Stimulated activated CD4-positive, alpha-beta T cell treated with anti-CD3 and anti-CD28 coated beads, Interleukin-4, amount 100 ng/mL, for 48 hours (primary cell): ENCODE data around the gene MCM9.

ENCODE experiments used
- DNase-seq, 2 donors: peaks; one replicate each; pipeline ENCODE4 v3.0.0-alpha.2; 2020; ENCODE audit warnings: low read depth in 2 of 2

MCM9 gene

DNA sequence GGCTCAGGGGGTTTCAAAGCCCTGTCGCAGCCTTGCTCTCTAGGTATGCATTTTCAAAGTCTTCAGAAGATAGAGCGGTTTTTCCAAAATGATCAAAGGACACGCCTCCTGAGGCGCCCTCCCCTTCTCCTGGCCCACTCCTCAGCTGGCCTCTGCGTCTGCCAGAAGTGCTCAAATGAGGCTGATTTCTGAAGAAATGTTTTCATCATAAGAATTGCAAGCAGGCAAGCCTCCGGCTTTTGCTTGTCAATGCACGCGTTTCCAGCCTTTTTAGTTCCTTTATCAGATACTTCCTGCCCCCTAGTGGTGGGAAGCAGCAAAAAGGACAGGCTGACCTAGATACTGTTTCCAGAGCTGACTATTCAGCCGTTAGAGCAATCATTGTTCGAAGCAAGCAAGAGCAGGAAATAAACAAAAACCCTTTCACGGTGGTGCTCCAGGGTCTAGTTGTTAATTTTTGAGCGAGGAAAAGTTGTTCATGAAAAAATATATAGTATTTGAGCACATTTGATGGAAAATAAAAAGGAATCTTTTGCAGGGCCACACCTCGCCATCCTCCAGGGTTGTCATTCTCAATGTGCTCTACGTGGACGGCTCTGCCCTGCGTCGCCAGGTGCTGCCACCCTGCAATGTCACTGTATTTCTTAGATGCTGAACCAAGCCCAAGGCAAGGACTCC is 134.4 kb downstream of the MCM9 start:
- DNase-seq = peak; percentile 64 to 75

DNA sequence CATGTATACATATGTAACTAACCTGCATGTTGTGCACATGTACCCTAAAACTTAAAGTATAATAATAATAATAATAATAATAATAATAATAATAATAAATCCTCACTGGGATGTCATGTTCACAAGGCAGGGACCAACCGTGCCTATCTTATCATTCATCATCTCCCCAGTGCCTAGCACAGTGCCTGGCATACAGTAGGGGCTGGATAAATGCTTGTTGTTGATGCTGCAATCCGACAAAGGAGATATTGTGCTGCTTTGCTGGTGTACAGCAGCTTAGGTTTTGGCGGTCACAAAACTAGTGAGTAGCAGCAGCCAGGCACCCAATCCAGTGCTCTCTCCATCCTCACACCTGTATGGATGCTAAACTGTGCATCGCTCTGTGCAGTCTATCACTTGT is 135.1 kb downstream of the MCM9 start:
- DNase-seq = no peak

DNA sequence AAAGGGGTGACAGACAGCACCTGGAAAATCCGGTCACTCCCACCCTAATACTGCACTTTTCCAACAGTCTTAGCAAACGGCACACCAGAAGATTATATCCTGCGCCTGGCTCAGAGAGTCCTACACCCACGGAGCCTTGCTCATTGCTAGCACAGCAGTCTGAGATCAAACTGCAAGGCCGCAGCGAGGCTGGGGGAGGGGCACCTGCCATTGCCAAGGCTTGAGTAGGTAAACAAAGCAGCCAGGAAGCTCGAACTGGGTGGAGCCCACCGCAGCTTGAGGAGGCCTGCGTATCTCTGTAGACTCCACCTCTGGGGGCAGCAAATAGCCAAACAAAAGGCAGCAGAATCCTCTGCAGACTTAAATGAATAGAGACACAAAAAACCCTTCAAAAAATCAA is 138.4 kb downstream of the MCM9 start:
- peak; percentile 49 to 50 for DNase-seq

DNA sequence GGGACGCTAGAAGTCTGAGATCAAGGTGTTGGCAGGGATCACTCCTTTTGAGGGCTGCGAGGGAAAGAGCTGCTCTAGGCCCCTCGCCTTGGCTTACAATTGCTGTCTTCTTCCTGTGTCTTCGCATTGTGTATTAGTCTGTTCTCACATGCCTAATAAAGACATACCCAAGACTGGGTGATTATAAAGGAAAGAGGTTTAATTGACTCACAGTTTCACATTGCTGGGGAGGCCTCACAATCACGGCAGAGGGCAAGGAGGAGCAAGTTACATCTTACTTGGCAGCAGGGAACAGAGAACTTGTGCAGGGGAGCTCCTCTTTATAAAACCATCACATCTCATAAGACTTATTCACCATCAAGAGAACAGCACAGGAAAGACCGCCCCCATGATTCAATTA is 143.5 kb downstream of the MCM9 start:
- DNase-seq = no peak

DNA sequence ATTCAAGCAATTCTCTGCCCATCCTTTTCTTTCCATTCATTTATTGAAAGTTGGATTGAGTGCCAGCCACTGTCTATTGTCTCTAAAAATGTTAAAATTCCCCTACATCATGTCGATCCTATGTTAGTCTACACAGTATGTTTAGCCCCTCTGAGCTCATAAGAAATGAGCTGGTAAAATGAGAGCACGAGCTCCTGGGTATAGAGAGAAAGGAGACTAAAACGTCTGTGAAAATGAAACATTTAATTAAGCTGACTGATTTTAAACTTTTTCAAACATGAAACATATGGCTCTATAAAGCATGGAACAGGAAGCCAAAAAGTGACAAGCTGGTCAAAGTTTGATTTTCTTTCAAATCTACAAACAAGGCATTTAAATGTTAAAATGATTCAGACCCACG is 145.0 kb downstream of the MCM9 start:
- DNase-seq = no peak

DNA sequence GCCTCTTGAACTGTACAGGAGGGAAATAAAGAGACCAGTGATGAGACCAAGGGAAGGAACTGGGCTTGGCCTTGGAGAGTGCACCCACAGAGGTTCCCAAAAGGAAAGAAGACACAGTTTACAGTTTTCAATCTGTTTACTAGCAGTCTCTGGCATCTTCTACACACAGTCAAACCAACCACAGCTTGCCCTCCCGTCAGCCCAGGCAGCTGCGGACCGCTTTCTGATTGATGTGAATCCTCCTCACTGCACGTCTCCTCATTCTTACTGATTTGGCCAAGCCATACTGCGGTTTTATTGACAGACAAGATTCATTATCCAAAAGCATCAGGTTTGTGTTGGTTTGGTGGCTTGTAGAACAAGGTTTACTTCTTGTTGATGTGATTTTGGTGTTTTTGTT is 145.5 kb downstream of the MCM9 start:
- no peak for DNase-seq

DNA sequence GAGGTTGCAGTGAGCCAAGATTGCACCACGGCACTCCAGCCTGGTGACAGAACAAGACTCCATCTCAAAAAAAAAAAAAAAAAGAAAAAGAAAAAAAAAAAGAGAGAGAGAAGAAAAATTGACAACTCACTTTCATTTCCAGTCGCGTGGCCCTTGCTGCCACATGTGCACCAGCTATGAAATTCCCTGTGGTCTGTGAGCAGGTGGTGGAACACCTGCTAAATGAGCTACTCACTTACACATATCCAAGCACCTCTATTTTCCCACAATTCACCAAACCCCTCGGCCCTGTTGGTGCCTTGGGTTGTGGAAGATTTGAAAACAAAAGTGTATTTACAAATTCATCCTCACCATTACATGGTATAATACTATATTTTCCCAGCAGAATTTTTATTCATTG is 146.3 kb downstream of the MCM9 start:
- DNase-seq = no peak

DNA sequence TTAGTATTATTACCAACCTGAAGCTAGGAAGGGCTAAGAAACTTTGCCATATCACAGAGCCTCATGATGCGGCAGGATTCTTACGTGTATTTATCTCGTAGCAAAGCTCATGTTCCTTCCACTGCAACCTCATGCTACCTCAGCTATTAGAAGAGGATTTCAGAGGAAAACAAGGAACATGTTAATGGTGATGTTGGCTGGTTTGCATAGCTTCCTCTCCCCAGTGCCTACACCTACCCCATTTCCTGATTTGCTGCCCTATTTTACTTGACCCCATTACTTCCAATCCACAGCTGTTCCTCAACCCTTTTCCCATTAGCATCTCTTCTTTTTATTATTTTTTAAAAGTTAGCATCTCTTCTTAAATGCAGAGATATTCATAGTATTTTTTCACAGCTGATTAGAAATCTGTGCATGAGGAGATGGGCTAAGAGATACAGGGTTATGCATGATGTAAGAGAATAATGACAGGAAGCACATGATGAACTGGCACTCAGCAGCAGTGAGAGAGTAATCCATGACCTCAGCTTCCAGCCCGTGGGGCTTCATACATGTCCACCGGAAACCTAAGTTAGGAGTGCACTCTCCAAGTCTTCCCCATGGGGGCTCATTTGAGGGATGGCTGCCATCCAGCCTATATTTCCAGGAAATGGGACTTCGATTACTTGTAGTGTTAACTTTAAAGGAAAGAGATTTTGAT is 147.1 kb downstream of the MCM9 start:
- DNase-seq = no peak

DNA sequence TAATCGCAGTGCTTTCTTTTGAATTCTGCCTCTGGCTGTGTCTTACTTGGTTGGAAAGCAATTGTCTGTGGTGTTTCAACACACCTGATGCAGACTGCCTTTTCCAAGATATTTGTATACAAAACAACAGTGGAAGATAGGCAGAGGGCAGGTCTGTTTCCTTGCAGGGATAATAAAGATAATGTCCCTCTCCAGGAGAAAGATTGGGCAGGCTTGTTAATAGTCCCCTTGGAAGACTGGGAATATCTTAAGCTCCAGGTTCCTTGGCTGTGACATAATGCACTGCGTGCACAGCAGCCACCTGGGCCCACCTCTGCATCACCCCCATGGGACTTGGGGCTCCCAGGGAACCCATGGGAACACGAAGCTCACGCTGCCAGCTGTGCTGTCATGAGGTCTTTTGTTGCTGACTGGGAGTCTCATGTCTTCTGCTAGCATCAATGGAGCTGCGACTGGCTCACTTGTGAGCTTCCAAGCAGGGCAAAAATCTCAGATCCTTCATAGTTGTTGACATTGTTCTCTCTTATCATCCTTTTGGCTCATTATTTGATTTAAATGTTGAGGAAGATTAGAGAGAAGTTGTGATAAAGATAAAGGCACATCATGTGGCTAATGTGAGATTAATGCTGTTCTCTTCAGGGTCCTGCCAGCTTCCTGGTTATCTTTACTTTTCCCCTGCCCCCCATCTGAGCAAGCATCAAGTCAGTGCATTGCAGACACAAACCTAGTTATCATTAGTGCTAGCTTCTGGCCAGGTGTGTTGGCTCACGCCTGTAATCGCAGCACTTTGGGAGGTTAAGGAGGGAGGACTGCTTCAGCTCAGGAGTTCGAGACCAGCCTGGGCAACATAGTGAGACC is 148.1 kb downstream of the MCM9 start:
- DNase-seq = no peak

DNA sequence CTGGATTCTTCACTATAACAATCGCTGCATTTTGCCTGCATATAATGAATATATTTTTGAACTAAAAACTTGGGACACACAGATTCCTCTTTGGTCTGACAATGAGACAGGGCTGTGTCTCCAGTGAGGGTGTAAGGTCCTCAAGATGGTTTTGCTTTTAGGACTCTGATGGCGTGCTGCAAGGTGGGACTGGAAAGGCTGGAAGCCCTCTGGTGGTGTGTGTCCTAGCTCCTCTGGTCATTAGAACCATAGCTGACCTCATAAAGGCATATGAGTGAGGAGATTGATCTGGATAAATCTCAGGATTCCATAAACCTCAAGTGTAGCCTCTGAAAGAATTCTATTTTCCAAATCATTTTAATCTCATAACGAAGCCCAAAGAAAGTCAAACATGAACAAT is 149.4 kb downstream of the MCM9 start:
- DNase-seq = no peak

DNA sequence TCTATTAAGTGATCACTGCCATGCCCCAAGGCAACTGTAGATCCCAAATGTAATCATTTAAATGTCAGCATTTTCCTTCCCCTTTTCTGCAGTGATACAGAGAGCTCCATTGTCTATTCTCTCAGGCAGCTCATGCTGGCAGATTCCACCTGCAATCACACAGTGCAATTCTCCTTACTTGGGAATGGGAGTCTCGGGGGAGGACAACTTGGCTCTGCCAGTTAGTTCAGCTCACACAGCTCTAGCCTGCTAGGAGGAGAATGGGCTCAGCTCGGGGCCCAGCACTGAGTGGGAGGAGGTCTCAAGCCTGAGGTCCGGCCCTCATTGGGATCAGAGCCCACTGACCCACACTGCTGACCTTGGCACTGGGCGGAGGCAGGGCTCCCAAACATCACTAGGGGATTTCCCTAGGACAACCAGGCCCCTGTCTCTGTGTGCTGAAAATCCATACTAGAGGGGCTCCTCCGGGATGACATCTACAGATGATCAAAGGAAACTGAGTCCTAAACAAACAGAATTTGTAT is 150.3 kb downstream of the MCM9 start:
- DNase-seq = no peak

DNA sequence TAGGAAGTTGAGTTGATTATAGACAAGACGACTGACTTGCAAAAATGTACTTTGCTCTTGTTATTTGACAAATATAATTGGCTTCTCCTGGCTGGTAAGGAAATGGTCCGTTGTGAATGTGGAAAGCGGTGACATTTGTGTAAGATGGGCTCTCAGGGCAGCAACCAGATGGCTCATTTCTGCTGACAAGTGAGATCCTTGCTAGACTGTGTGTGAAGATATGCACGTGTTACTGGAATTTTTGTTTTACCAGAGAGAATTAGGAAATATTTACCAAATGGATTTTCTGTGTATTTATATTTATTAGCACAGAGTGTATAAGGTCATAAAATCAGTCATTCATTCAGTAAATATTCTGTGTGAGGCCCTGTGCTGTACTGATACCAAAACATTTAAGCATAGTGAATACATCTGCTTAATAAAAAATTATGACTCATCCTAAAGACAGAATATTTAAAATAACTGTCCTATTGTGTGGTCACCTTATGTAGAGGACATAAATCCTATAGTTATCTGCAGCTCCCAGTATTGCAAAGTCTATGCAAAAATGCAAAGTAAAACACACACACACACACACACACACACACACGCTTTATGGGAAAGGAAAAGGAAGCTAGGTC is 150.9 kb downstream of the MCM9 start:
- no peak for DNase-seq

DNA sequence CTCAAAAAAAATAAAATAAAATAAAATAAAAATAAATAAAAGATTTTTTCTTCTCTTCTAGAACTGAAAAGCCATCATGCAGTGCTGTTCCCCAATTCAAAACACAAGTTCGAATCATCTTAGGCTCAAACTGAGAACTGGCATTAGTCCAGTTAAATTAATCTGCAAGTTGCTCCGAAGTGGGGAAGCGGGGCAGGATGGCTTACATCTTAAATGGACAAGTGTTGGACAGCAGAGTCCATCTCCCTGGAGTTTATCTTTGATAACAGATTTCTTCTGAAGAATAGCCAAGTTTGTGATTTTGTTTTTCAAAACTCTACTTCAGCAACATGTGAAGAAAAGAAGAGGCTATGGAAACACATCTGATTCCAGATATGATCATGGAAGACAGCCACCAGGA is 152.3 kb downstream of the MCM9 start:
- no peak for DNase-seq

DNA sequence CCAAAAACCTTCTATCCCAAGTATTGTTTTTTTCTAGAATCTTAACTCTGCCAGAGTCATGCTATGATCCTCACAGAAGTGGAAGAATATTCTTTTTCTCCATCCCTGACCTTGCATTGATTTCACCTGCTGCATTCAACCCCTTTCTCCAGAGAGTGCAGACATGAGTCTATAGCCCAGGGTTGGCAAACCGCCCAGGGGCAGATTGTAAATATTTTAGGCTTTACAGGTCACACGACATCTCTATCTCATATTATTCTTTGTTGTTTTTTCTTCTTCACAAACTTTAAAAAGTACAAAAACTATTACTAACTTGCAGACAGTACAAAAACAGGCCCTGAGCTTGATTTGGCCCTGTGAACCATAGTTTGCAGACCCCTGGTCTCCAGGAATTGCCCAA is 153.1 kb downstream of the MCM9 start:
- no peak for DNase-seq

DNA sequence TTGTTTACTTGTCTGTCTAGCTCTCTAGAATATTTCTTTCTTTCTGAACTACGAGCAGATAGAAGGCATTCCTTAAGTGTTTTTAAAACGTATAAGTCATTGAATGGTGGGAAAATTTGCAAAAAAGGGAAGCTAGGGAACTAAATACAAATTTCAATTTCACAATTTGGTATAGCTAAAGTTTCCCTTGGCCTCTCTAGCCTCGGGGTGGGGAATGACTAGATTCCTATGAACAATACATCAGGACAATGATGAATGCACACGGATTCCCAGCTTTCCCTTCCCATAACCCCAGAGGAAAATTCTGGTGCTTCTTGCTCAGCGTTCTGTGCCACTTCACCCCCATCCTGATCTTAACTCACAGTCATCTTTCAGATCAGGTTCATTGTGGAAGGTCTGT is 154.3 kb downstream of the MCM9 start:
- DNase-seq = no peak

DNA sequence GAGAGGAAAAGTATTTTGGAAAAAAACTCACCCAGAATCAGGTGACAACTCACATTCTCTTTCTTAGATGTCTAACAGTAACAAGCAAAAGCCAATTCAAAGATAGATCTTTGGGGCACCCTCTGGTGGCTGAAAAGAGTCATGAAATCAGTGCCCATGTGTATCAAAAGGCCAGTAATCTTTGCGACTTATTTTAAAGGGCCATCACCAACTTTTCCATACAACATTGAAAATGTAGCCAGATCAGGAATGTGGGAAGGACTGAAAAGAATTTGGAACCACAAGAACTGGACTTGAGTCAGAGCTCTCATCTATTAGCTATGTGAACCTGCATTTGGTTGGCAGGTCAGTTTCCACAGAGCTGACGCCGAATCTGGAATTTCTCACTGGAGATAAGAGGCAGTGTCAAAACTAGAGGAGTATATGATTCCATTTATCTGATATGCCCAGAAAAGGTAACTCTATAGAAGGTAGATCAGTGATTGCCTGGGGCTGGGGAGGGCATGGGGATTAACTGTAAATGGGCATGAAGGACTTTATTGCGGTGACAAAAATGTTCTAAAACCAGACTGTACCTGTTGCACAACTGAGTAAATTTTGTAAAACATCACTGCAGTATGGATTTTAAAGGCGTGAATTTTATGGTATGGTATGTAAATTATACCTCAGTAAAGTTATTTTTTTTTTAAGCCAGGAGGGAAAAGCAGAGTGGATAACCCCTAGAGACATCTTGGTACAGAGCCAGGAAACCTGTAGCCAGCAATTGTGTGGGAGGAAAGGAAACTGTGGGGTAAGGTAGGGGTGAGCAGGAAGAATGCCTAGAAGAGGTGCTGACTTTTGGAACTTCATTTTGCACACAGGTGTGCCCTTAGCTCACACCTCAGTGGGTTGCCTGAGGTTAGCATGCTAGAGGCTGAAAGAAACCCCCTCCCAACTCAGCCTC is 158.1 kb downstream of the MCM9 start:
- DNase-seq = peak; percentile 39 to 49

DNA sequence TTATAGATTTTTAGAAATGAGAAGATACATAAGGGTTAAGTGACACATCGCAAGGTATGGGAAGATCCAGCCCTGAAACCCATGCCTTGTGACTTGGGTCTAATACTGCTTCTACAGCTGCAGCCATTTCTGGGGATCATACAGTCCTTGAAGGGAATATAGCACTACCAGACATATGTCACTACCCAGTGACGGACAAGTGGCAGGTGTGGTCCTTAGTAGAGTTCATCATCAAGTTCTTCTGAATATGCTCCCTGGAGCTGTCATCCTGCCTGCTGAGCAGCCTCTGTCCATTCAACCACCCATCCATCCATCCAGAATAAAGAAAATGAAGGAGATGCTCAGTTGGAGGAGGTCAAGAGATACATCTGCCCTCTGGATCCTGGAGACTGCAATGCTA is 159.6 kb downstream of the MCM9 start:
- no peak for DNase-seq

DNA sequence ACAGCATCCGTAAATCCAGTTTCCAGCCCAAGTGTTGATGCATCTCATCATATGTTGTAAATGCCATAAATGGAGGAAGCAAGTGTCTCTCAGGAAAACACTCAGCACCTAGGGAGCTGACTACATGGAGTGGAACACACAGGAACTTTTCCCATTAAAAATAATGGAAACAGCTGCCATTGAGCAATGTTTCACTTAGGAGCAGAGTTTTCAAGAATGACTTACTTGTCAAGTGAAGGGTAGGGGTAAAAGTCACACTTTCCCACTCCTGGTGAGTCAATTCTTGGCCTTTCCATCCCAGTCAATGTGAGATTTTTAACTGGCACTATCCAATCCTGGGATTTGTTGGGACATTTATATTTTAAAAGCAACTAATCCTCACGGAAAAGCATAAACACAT is 160.4 kb downstream of the MCM9 start:
- DNase-seq = no peak

DNA sequence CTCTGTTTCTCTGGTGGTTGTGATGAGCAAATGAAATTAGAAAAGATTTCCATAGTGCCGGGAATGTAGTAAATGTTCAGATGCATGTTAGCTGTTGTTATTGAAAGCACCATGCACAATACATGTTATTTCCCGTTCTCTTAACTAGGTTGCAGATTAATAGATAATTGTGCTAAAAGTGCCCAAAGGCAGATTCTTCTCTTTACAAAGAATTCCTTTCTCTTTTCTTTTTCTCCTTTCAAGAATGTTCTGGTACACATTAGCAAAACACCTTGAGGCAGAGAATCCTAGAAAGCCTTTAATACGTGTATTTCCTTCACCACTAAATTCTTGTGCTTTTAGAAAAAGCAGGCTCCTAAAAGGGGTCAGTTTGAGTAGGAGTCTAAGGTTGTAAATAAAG is 162.1 kb downstream of the MCM9 start:
- no peak for DNase-seq

DNA sequence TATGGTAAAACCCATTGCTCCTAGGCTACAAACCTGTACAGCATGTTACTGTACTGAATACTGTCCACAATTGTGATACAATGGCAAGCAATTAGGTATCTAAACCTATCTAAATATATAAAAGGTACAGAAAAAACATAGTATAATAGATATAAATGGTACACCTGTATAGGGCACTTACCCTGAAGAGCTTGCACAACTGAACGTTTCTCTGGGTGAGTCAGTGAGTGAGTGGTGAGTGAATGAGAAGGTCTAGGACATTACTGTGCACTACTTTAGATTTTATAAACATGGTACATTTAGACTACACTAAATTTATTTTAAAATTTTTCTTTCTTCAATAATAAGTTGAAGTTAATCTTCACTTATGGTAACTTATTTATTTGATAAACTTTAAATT is 163.7 kb downstream of the MCM9 start:
- DNase-seq = no peak

DNA sequence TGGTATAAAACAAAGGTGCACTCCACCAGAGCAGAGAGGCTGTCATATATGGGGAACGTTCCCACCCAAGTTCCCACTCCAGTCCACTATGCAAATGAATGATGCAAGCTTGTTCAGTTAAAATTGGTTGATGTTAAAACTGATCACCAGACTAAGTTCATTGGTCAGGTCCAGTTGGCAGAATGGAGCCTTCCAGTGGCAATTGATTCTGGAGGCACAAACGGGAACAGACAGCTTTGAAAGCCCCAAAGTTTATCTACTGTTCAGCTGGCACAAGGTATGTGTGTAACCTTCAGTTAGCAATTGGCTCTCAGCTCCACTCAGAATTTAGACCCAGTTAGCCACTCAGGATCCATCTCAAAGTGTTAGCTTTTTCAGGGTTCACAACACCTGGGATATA is 164.1 kb downstream of the MCM9 start:
- DNase-seq = no peak
